Stimulated activated CD4-positive, alpha-beta T cell treated with anti-CD3 and anti-CD28 coated beads, Interleukin-4, amount 100 ng/mL, for 4 hours (primary cell): ENCODE measurements around the gene ENDOU.
A peak's percentile ranks its signal among the peaks of the same experiment; 100 is the strongest.

ENCODE experiments used
- DNase-seq, 2 experiments: peaks; one replicate each; pipeline ENCODE4 v3.0.0-alpha.2; 2020

ENDOU gene

DNA sequence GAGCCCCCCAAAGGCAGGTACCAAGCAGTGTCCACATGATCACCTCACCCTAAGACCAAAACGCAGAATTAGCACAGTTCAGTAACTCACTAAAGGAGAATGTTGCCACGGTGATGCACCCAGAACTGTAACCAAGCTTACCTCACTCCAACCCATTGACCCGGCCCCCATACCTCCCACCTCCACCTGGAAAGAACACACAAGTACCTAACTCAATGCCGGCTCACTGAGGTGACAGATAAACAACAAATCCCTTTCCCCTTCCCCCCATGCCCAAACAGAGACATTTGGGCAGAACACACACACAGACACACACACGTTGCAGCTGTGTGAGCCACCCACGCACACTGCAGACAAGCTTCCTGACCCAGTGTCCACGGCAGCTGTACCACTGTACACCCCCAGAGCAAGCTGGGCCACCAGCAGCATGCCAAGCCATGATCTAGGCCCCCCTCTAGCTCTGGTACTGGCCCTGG is 32.1 kb upstream of the ENDOU start:
- DNase-seq, result no peak

DNA sequence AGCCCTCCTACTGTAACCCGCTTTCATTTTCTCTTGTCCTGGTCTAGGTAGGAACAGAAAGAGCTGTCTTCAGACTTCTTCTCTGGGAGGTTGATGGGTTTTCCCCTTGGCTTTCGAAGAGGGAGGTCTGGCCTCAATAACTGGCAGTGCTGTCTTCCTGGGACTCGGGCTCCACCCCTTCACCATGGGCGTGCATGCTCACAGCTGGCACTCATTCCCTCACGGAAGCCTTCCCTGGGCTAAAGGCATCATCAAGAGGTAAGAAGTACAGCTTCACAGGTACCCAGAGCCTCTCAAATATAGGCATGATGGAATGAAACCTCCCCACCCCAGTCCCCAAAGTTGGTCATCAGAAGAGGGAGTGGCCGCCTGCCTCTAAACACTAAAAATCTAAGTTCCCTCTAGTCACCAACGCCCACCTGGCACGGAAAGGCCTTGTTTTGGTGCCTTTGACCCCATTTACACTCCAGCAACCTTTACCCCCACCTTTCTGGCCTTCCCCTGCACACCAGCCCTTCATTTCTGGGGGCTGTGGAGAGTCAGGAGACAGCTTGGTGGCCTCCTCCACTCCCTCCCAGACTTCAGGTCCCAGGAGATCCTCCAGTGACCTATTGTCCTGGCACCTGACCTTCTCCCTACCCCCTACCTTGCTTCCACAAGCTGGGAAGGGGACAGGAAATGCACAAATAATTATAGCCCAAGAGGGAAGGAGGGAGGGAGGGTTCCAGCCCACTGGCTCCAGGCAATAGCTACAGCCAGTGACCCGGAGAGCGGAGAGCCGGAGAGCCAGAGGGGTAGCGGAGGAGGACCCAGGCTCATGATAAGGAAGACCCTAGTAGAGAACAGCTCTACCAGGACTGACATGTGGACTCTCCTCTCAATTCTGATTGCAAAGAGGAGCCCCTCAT is 30.6 kb upstream of the ENDOU start:
- no peak for DNase-seq

GRCh38 chr12:47754881-47755280 is 29.6 kb upstream of the ENDOU start:
- no peak for DNase-seq

DNA sequence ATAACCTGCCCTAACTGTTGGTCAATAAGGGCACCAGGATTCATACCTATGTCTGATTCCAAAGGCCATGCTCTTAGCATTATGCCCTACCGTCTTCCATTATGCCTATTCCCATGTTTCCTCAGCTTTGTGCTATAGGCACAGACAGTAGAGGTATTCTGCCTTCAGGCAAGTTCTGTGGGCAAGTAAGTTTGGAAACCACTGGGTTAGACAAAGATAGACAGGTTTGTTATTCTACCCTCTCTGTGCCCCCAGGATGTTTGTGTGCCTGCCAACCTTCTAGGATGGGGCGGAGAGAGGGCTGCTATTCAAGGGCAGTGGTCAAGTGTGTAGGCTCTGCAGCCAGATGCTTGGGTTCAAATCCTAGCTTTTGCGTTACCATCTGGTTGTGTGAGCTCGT is 28.8 kb upstream of the ENDOU start:
- no peak for DNase-seq

DNA sequence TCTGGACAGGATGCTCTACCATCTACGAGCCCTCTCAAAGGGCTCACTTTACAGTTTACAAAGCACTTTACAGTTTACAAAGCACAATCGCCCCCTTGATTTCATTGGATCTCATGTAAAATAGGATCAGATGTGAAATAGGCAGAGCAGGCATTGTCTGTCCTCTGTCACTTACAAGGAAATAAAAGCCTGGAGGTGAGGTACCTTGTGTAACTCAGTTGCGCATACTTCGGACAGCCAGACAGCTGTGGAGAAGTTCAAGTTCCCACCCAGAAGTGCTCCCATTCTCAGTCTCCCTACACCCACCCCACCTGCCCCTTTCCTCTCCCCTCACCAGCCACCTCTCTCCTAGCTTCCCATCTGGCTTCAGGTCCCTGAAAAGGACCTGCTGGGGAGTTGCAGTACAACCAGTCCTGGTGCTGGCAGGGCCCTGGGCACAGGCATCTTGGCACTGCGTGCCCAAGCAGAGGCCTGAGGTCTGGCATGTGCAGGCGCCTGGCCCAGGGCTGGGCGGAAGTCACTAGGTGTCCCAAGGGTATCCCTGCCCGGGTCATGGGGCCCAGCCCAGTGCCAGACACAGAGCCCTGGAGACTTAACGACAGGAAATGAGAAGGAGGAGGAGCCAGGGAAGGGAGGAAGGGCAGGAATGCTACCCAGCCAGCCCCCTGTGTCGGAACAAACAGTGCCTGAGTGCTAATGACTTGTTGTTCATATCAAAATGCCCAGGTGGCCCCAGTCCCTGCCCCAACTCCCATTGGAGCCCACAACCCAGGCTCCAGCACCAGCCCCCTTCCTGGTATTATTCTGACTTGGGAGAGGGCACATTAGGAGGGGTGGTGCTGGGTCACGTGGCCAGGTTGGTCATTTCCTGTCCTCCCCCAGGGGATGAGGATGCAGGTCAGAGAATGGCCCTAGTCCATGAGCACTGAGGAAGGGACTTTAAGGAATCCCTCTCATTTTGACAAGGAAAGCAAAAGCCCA is 28.0 kb upstream of the ENDOU start:
- no peak for DNase-seq

DNA sequence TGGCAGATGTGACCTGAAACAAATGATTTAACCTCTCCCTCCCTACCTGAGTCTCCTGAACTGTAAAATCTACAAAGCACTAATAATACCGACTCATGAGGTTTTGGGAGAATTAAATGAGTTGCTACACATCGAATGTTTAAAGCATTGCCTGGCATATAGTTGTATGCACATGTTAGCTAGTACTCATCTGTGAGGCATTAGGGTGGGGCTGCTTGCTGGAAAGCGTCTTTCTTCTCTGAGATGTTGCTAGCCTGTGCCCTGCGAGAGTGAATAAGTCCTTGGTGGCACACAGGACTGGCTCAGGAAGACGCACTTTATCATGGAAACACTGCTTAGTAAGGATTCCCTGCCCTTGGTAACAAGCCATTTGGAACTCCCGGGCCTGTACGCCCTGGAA is 27.3 kb upstream of the ENDOU start:
- no peak for DNase-seq

DNA sequence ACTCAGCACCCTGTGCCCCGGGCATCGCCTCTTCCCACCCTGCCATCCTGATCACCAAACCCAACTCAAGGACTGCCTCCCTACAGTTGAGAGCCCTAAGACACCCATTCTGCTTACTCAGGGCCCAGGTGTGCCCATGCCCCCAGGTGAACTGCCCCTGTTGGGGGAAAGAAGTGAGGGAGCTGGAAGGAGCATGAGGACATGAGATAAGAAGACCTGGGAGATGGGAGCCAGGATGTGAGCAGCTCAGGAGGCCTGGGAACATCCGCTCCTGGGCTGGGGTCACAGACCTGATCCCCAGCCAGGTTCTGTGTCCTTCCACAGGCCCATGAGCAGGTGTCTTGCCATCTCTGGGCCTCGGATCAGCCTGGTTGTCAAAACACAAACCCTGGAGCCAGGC is 26.8 kb upstream of the ENDOU start:
- no peak for DNase-seq

- no peak for DNase-seq
Observed at GRCh38 chr12:47751561-47751960, 26.3 kb upstream of the ENDOU start.

GRCh38 chr12:47750916-47751470 is 25.7 kb upstream of the ENDOU start:
- DNase-seq, result no peak

DNA sequence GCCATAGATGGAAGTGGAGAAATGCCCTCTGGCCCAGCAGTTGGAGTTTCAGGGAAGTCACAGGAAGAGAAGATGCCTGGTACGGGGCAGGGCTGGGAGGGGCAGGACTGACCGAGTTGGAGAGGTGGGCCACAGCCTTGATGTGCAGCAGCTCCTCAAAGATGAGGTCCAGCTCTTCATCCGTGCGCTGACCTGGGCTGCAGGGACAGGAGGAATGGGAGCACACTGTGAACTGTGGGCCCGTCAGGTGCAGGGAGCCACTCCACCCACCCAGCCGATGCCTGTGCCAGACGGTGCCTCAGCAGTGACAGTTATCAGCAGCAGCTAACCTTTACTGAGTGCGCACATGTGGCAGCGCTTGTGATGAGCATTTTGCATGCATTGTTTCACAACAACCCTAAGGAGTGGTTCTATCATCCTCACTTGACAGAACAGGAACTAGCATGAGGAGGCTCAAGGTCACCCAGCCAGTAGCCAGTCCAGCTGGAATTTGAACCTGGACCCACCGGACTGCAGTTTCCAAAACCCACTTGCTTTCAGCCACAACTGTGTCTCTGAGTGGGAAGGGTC is 25.0 kb upstream of the ENDOU start:
- DNase-seq, result no peak

DNA sequence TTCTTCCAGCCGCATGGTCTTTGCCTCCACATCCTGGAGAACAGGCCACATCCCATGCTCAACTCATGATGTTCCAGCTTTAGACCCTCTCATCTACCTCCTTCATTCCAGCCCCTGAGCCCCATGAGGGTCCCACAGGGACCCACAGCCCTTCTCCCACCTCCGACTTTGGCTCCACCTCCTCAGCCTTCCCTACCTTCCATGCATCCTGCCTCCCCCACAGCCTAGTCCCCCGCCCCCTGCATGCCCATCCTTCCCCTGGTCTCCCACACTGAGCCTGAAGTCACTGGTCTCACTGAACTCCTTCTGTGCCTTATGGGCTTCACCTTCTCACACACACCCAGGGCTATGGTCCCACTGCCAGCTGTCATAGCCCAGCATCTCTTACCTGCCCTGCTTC is 23.6 kb upstream of the ENDOU start:
- DNase-seq, result no peak

DNA sequence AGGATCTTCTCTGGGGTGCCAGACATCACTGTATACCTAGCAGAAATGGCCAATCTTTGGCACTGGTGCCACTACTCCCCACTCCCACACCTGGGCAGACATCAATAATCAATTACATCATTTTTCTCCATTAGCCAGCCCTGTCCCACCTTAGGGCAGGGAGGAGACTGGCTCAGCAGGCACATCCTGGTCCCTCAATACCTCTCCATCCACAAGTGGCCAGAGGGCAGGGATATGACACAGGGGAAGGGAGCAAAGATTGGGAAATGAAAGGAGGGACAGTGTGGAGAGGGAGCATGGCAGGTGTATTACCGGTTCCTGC is 23.2 kb upstream of the ENDOU start:
- no peak for DNase-seq

- DNase-seq, result no peak
Observed at GRCh38 chr12:47747596-47748506, 22.6 kb upstream of the ENDOU start.

- DNase-seq, result no peak
Observed at GRCh38 chr12:47747126-47747525, 21.8 kb upstream of the ENDOU start.

DNA sequence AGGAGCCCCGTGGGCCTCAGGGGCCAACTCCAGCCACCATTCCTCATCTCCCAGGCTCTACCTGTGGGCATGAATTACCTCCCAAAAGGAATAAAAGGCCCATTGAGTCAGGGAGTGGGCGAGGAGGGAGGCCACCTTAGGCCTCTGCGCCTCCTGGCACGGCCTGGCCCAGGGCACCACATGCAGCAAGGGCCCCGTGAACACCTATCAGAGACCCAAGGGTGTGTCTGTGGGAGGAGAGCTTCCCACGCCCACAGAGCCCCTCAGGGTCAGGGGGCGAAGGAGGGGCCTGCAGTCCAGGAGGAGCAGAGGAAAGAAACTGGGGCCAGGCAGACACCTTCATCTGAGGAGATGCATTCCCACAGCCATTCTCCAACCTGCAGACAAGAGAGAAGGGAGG is 21.2 kb upstream of the ENDOU start:
- DNase-seq, result no peak

DNA sequence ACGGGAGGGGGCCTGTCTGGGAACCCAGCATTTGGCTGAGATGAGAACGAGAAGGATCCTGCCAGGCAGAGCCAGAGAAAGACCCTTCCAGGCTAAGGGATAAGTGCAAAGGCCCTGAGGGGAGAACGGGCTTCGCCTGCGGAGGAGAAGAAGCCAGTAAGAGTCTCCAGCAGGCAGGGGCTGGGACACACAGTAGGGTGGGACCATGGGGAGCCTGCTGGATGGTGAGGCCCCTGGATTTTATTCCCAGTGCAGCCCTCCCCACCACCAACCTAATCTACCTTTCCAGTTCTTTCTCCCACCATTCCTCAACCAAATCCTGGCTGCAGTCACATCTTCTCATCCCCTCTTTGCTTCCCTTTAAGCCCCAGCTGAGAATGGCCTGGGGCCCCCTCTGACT is 20.8 kb upstream of the ENDOU start:
- DNase-seq, result no peak

- DNase-seq, result no peak
Observed at GRCh38 chr12:47745485-47746041, 20.3 kb upstream of the ENDOU start.

DNA sequence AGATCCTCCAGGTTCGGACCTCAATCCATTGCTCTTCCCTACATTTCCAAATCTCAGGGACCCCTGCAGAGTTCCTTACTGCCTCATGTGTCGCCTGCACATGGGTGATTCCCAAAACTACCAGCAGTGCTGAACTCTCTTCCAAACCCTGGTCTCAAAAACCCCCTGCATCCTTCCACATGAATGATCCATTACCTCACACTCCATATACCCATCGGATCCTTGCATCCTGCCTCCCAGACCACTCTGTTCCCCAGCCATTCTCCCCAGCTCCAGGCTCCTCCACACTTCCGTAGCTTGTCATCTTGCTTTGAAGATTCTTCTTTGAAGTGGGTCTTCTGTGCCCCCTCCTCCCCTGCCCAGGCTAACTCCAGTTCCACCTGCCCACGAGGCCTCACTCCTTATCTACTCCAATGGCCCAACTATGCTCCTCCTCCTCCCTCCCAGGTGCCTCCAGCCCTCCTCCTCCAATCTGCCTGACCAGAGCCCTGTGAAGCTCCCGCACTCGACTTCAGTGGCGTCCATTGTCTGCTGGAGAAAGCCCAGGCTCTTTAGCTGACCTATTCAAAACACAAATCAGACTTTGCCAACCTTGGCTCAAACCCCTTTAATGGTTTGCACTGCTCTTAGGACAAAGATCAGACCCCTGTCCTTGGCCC is 19.6 kb upstream of the ENDOU start:
- DNase-seq, result no peak

GRCh38 chr12:47744005-47744651 is 18.8 kb upstream of the ENDOU start:
- DNase-seq, result peak; percentile 58 to 62

GRCh38 chr12:47743311-47743860 is 18.1 kb upstream of the ENDOU start:
- DNase-seq, result no peak
